ENCODE data around the gene AKNA. TPM values are rescaled to one million over a fixed set of nuclear protein-coding genes. Genes with fewer than 3 reads are reported as not detected.

Gene AKNA
- polyA plus RNA-seq, 1 of the 3 experiments (the other 2 are of a cell fraction) = 0.84 TPM

- TF ChIP-seq CTCF (IDR thresholded peaks at IDR 0.05) (no peak), TAF1 (IDR thresholded peaks at IDR 0.05; ENCODE audit: borderline replicate concordance, low read depth, low read length) (no peak), SIN3A (IDR thresholded peaks at IDR 0.05; ENCODE audit: borderline replicate concordance, low read depth, low read length) (no peak)
These were observed 37.9 kb downstream of the AKNA start (continued) for GRCh38 chr9:114349713-114350480.

- Histone ChIP-seq H3K9me3 (no peaks in the 10 kb centered on the region), H3F3A (replicated peaks; ENCODE audit: insufficient read depth) (peaks cover 10% of the 10 kb centered on the region), H3K4me3 (ENCODE audit: low read depth in 2 of 2, low read length in 1 of 2) (no peak overlapping the region), H2AFZ (ENCODE audit: low read depth) (peak overlapping the region; percentile 76), H3K36me3 (replicated peaks in 1 of 2; ENCODE audit: control insufficient read depth in 1 of 2, insufficient read depth in 2 of 2, low read length in 1 of 2) (no peaks in the 10 kb centered on the region), H3K9ac (peak overlapping the region; percentile 42; the same call in 1 of the 2 replicates), H3K4me2 (peak overlapping the region; percentile 59), H3K79me2 (ENCODE audit: insufficient read depth) (no peaks in the 10 kb centered on the region), H3K27me3 (ENCODE audit: insufficient read depth) (no peaks in the 10 kb centered on the region), H4K20me1 (ENCODE audit: insufficient read depth) (no peaks in the 10 kb centered on the region), H3K27ac (ENCODE audit: low read depth in 2 of 2, low read length in 1 of 2) (peak overlapping the region in 1 of 2 experiments; percentile 85; a peak in 2 of 4 replicates), H3K9me2 (no peaks in the 10 kb centered on the region), H3K4me1 (ENCODE audit: control insufficient read depth in 1 of 2, insufficient read depth in 2 of 2, low read depth in 1 of 2, low read length in 1 of 2) (peaks cover 0 to 15% of the 10 kb centered on the region in 2 experiments; a peak in 3 of 4 replicates)
- CTCF ChIA-PET = no interaction called here
- POLR2A ChIA-PET = no interaction called here
- no peak for DNase-seq
- 7% methylated on average over 6 of the region's 9 CpGs for WGBS (ENCODE audit: low lambda C conversion rate)
- TF ChIP-seq IRF3 (IDR thresholded peaks at IDR 0.05; ENCODE audit: low read depth, low read length) (no peak), RAD21 (IDR thresholded peaks at IDR 0.05; ENCODE audit: low read length) (no peak), CTCF (IDR thresholded peaks at IDR 0.05) (no peak), FOXJ3 (CRISPR knock-in tag; IDR thresholded peaks at IDR 0.05) (no peak), CHD2 (IDR thresholded peaks at IDR 0.05; ENCODE audit: low read length, partially characterized antibody) (no peak), REST (IDR thresholded peaks at IDR 0.05; ENCODE audit: low read depth, low read length) (no peak), MAX (IDR thresholded peaks at IDR 0.05; ENCODE audit: low read depth) (peak; percentile 68), ELF1 (IDR thresholded peaks at IDR 0.05) (no peak), EP300 (IDR thresholded peaks at IDR 0.05; ENCODE audit: borderline replicate concordance in 1 of 2, low read depth in 1 of 2, low read length in 1 of 2) (no peak), PBX3 (IDR thresholded peaks at IDR 0.05) (peak; percentile 81), SMC3 (IDR thresholded peaks at IDR 0.05; ENCODE audit: low read depth, low read length) (no peak), ZBTB33 (IDR thresholded peaks at IDR 0.05; ENCODE audit: borderline replicate concordance, low read depth) (no peak), NRF1 (IDR thresholded peaks at IDR 0.05; ENCODE audit: low read depth, low read length) (no peak), TAF1 (IDR thresholded peaks at IDR 0.05; ENCODE audit: borderline replicate concordance, low read depth, low read length) (peak; percentile 13; the same call in 1 of the 2 replicates)
These were observed 38.8 kb downstream of the AKNA start for GRCh38 chr9:114348906-114349482.
